Hippocampal formation (tissue), 2 donors: Measurements from ENCODE around the gene INVS.
"Not testable (repeated sequence)": the region's sequence is repeated elsewhere in the genome, so short reads cannot be mapped to it uniquely, and the experiment has no call there.

Experiments used
- DNase-seq, 2 donors: peaks; one replicate each; lab custom pipeline; 2025; lab: John Stamatoyannopoulos, UW

The INVS gene

GRCh38 chr9:100317706-100318105, 218.7 kb downstream of the INVS start:
- no peak for DNase-seq

- DNase-seq, result peak; percentile 15 to 33
Observed at GRCh38 chr9:100322954-100323536, 224.0 kb downstream of the INVS start.

GRCh38 chr9:100324594-100325200, 225.7 kb downstream of the INVS start:
- peak in 1 of 2 donors; percentile 71 for DNase-seq

- DNase-seq, result not testable (repeated sequence)
Observed at GRCh38 chr9:100338736-100339135, 239.7 kb downstream of the INVS start.

GRCh38 chr9:100340224-100340623, 241.2 kb downstream of the INVS start:
- no peak for DNase-seq

GRCh38 chr9:100341889-100342288, 242.8 kb downstream of the INVS start:
- no peak for DNase-seq

GRCh38 chr9:100346836-100347235, 247.8 kb downstream of the INVS start:
- DNase-seq, result no peak

GRCh38 chr9:100350188-100350587, 251.1 kb downstream of the INVS start:
- no peak for DNase-seq
